GM21447 (cell line): ENCODE results near the gene APP.
A peak's percentile ranks its signal among the peaks of the same experiment; 100 is the strongest.

Experiments used
- ATAC-seq: cut with Tn5 transposase; IDR thresholded peaks from one replicate; pipeline ENCODE4 v1.9.1; 2021; ENCODE audit not compliant: unreplicated experiment

Gene APP

DNA sequence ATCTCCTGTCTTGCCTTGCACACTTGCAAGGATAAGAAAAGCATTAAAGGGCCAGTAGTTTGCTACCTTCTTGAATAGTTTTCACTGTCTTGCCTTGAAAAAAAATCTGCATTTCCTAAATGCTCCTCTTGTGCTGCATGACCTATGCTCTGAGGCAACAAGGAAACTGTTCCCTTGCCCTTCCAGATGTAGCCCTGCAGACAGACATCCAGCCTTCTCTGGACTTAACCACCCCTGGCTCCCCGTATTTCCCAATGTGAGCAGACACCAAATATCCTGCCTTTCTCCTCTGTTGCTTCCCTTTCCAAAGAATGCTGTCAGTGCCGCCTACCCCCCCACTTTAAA is 258.2 kb downstream of the APP start:
- no peak for ATAC-seq

GRCh38 chr21:25911730-25912401 is 258.7 kb downstream of the APP start:
- no peak for ATAC-seq

- no peak for ATAC-seq
Measured at GRCh38 chr21:25910809-25911208, 259.8 kb downstream of the APP start.

- ATAC-seq: no peak
Measured at GRCh38 chr21:25909341-25909740, 261.2 kb downstream of the APP start.

- no peak for ATAC-seq
Measured at GRCh38 chr21:25908495-25908894, 262.1 kb downstream of the APP start.

DNA sequence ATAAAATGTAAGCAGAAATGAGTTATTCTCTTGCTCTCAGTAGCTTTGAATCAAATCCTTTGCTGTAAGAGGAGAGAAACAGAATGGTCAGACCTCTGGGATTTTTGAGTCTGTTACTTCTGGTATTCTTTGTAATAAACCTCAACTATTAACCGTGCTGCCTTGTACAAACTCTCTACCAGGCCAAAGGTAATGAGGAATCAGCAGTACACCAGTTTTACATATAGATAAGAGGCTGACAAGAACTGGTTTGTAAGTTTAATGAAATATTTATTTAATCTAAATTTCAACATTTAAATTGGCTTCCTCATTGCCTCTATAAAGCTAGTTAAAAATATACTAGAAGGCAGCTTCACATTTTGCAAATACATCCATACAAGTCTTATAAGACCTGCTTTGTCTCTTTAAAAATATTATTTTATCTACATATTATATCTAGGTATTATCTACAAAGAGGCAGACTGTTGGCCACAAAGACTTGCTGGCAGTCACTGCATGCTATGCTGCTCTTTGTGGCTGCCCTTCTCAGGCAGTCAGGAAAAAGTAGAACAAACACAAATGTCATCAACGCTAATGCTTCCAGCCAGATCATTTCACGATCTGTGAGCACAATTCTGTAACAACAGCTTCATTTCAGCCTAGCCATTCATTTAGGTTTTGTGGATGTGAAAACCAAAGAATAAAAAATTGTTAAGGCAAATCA is 262.8 kb downstream of the APP start:
- no peak for ATAC-seq

DNA sequence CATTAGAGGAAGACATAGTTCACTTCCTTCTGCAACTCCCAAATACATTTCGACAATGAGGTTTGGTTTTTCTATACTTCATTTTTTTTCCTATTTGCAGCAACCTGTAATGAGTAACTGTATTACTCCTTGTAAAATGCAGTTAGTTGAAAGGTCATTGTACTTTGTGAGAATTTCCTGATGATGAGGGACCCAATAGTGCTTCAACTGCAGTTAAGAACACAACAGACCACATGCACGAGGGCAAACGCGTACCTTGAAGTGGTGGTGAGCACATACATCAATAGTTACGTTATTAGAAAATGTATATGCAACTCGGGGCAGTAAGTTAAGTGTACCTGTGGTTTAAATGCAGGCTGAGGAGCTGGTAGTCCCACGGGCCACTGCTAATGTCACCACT is 264.0 kb downstream of the APP start:
- ATAC-seq: no peak

DNA sequence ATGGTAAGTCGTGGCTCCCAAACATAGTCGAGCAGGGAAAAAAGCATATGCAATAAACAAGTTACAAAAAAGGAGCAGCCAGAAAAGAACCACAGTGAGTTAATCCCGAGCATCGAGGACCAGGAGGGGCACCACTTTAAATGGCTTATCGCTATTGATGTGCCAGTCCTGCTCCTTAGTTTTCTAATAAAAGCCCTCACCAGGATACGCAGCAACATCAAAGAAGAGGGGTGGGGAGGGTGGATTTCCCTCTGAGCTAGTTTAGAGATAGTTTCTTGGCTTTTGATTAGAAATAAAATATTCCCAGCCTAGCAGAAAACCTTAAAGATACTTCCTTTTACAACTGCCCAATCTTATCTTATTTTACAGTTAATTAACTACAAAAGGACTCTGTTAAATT is 265.4 kb downstream of the APP start:
- no peak for ATAC-seq

GRCh38 chr21:25904044-25904695 is 266.4 kb downstream of the APP start:
- ATAC-seq: no peak

DNA sequence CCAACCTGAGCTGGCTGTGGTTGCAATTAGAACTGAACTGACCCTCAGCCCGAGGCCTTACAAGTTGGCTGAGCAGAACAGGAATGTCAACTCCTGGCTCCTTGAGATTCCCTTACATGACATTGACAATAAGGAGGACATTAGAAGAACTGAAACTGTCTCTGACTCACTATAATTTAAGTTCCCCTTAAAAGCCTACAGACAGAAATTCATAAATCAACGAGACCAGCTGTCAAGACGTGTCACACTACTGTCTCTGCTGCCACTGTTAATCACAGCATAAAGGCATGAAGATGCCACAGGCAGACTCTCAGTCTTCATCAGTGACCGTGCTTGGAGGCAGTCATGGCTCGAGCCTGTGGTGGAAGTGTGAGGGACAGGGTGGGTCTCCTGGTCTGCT is 267.0 kb downstream of the APP start:
- peak; percentile 59 for ATAC-seq

GRCh38 chr21:25901330-25901979 is 269.1 kb downstream of the APP start:
- ATAC-seq: no peak

GRCh38 chr21:25898671-25899070 is 271.9 kb downstream of the APP start:
- no peak for ATAC-seq

DNA sequence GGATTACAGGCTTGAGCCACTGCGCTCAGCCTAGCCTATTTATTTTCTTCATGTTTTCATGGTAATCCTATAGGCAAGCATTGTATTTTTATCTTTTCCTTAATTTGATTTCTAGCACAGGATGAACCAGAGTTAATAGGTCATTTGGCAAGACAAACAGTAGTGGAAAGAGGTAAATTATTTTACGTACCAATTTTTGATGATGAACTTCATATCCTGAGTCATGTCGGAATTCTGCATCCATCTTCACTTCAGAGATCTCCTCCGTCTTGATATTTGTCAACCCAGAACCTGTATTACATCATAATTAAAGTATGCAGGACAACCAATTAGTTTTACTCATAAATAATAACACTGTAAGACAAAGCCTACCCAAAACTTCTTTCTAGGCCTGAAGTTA is 273.2 kb downstream of the APP start:
- no peak for ATAC-seq

DNA sequence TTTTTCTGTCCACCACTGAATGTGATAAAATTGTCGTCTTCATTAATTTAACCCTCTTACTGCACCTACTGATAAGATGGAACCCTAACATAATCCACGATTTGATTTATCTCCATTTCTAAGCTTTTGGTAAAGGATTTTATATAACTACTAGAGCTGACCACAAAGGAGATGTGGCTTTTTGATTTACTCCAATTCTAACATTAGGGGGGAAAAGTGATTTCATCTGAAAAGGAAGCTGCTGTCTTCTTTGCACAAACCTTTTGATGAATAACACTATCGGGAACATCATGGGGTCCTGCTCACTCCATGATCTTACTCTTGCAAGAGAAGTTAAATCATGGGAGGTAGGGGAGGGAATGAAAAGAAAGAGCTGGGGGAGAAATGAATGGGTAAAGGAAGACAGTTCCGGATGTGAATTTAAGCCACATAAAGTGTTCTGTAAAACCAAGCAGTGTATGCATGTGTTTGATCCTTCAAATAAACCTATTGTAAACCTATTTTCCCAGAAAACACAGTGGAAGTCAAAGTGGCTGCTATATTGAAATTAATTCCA is 274.0 kb downstream of the APP start:
- ATAC-seq: no peak

- peak; percentile 79 for ATAC-seq
Measured at GRCh38 chr21:25895565-25896205, 274.9 kb downstream of the APP start.

GRCh38 chr21:25893191-25893590 is 277.4 kb downstream of the APP start:
- no peak for ATAC-seq

DNA sequence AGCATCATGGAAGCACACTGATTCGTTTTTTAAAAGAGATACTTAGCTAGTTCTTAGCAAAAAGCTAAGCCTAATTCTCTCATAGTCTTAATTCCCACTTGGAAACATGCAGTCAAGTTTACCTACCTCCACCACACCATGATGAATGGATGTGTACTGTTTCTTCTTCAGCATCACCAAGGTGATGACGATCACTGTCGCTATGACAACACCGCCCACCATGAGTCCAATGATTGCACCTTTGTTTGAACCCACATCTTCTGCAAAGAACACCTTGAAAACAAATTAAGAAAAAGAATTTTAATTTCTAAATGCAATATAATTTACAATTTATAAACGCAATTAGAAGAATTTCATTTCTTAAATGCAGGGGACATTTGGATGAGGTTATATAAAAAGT is 279.0 kb downstream of the APP start:
- ATAC-seq: no peak

- no peak for ATAC-seq
Measured at GRCh38 chr21:25890001-25890400, 280.6 kb downstream of the APP start.

DNA sequence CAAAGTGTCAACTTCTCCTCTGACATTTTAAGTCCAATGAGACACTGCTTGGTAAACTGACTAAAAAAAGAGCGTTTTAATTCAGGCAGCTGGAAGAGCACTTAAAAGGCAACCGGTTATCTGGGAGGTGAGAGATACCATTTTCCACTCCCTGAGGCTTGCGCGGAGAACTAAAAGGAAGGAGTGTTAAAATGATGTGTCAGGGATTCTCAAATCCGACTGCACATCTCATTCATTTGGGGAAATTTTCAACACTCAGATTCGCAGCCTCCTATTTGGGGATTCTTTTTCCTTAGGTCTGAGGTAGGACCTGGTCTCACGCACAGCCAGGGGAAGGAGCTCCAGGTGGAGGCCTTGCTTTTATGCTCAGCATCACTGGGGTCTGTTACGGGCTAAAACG is 281.9 kb downstream of the APP start:
- no peak for ATAC-seq

DNA sequence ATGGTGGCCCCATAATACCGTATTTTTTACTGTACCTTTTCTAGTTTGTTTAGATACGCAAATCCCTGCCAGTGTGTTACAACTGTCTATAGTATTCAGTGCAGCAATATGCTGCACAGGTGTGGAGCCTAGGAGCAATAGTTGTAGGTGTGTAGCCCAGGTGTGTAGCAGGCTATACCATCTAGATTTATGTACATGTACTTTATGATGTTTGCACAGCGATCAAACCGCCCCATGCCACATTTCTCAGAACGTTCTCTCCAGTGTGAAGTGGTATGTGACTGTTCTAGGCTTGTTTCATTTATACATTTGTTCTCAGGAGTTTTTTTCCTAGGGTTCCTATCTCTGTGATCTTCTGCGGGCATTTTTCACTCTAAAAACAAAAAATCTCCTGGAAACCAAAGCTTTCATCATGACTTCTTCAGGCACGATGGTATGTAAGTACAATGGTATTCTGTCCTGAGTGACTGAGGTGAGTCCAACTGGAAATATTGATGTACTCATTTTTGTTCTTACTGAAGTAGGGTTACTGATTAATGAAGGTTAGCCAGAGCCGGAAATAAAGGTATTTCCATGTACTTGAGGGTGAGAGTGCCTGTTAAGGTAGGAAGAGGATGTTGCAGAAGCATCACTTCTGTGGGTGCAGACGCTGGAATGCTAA is 282.8 kb downstream of the APP start:
- no peak for ATAC-seq

DNA sequence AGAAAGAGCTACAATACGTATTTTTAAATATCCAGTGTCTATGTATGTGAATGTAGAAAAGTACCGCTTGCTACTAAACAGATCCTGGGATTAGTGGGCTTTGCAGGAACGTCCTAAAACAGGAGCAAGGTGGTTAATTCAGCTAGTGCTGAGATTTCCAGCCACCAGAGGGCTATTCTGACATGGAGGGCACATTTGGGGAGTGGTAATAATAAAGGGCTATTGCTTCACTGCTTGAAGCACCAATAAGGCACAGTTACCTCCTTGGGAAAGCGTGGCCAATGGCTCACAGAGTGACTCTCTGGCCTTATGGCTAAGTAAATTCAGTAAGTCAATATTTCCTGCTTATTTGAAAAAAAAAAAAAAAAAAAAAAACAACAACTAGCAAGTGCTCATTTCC is 283.4 kb downstream of the APP start:
- no peak for ATAC-seq
